Measurements from ENCODE around the gene IFNL4. TPM values are rescaled to one million over a fixed set of nuclear protein-coding genes. Genes with fewer than 3 reads are reported as not detected.

IFNL4 gene
- total and polyA plus RNA-seq, 8 donors, result 0.09 TPM; not detected in 7

DNA sequence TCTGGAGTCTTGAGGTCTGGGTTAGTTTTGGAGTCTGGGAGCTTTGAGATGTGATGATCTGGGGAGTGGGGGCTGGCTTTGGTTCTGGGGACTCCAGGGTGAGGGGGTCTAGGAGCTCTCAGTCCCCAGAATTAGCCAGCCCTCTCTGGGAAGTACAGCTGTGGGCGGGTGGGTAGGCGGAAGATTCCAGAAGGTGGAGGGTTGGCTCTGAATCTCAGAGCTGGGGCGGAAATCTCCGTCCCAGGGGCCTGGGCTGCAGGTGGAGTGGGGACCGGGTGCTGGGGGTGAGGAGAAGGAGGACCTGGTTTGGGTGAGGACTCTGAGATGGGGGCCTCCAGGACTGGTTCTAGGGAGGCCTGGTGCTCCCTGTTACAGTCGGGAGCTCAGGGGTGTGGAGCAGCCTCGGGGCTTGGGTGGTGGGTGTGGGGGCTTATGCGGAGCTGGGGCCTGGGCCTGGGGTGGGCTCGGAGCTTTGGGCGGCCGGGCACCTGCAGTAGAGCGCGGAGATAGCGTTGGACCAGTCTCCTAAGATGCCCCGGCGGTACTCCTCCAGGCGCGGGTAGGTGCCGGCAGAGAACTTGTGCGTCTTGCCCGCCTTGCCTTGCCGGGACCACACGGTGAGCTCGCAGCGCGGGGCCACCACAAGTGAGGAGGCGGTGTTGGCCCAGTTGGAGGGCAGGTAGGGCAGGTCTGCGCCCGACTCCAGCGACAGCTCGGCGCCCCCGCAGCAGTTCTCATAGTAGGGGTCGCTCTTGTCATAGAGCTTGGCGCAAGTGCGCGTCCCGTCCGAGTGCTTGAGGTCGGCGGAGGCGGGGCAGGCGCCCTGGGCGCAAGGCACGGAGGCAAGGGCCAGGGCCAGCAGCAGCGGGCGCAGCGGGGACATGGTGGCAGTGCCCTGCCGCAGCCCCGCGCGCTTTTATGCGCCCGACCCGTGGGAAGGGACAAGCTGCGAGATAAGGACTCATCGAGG is 45.0 kb downstream of the IFNL4 start, which contains the start of gene SYCN:
TSS of gene SYCN (minus strand) at position 892 of the 970 bp plus-strand sequence. CDS start at position 883, 9 bp downstream.
- Histone ChIP-seq H3K9me3 (no peaks in the 10 kb centered on the region), H3K4me3 (peak within 1 kb of the TSS; percentile 41 to 69 (median 56)), H3K27me3 (no peaks in the 10 kb centered on the region), H3K27ac (peak within 1 kb of the TSS; percentile 62 to 89 (median 72)), H3K36me3 (no peaks in the 10 kb centered on the region), H3K4me1 (peaks cover 7 to 15% (median 9%) of the 10 kb centered on the region in 3 donors)
- TF ChIP-seq, protein P1, sequence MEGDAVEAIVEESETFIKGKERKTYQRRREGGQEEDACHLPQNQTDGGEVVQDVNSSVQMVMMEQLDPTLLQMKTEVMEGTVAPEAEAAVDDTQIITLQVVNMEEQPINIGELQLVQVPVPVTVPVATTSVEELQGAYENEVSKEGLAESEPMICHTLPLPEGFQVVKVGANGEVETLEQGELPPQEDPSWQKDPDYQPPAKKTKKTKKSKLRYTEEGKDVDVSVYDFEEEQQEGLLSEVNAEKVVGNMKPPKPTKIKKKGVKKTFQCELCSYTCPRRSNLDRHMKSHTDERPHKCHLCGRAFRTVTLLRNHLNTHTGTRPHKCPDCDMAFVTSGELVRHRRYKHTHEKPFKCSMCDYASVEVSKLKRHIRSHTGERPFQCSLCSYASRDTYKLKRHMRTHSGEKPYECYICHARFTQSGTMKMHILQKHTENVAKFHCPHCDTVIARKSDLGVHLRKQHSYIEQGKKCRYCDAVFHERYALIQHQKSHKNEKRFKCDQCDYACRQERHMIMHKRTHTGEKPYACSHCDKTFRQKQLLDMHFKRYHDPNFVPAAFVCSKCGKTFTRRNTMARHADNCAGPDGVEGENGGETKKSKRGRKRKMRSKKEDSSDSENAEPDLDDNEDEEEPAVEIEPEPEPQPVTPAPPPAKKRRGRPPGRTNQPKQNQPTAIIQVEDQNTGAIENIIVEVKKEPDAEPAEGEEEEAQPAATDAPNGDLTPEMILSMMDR (IDR thresholded peaks at IDR 0.05), result no peak
- peak; percentile 53 to 67 (median 60) for ATAC-seq
- intact Hi-C loops (cut with DNase I), result no loop called here
- peak; percentile 85 to 96 (median 90) for DNase-seq
- no peak for FAIRE-seq
- WGBS, 2 donors, result 15% methylated on average over 53 to 57 of the region's 57 CpGs

DNA sequence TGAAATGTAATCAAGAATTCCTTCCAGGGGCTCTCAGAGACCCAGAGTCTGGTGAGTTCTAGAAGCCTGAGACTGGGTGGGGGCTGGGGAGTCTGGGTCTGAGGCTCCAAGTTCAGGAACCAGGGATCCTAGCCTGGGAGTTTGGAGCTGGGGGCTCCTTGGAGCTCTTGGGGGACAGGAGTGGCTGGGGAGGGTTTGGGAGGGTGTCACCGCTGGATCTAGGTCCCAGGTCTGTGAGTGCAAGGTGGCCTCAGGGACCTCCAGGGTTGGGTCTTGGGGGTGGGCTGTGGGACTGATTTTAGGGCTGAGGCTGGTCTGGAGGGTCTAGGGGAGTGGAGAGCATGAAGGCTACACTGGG is 45.7 kb downstream of the IFNL4 start:
- no peaks in the 10 kb centered on the region for H3K27me3 ChIP-seq
- H3K4me3 ChIP-seq, result peak overlapping the region; percentile 41 to 69 (median 56)
- DNase-seq, result peak in 3 of 6 donors; percentile 31 to 56 (median 41)
- no peaks in the 10 kb centered on the region for H3K9me3 ChIP-seq
- H3K36me3 ChIP-seq, result no peaks in the 10 kb centered on the region
- FAIRE-seq, result no peak
- ATAC-seq, result no peak
- peak overlapping the region; percentile 62 to 89 (median 72) for H3K27ac ChIP-seq
- TF ChIP-seq, protein P1 (IDR thresholded peaks at IDR 0.05), result no peak
- intact Hi-C loops (cut with DNase I), result no loop called here
- WGBS, 2 donors, result 50 to 53% methylated on average over 1 of the region's 1 CpG
- peaks cover 5 to 10% (median 7%) of the 10 kb centered on the region in 3 donors for H3K4me1 ChIP-seq

DNA sequence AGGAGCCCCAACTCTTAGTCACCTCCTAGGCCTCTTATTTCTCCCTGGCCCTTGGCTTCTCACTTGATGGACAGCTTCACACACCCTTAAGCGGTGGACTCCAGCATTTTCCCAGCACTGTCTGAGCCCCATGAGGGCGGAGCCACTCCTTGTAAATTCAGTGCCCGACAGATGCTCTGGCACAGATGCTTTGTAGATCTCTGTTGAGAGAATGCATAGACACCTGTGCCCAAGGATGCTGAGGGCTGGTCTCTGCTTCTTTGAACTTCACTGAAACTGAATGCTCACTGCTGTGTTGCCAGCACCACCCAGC is 47.9 kb downstream of the IFNL4 start:
- ATAC-seq (peak in 2 of 4 donors; percentile 2 to 5), FAIRE-seq (no peak), DNase-seq (peak in 3 of 6 donors; percentile 53 to 68 (median 62))
- Histone ChIP-seq H3K9me3 (no peaks in the 10 kb centered on the region), H3K36me3 (no peaks in the 10 kb centered on the region), H3K4me3 (peak overlapping the region in 3 of 4 donors; percentile 7 to 69 (median 58)), H3K27me3 (no peaks in the 10 kb centered on the region), H3K27ac (peak overlapping the region; percentile 49 to 89 (median 62)), H3K4me1 (peaks cover 7 to 21% (median 11%) of the 10 kb centered on the region in 3 donors)
- intact Hi-C loops (cut with DNase I), result no loop called here
- 38 to 45% methylated on average over 3 of the region's 3 CpGs for WGBS, 2 donors
- TF ChIP-seq, protein P1 (IDR thresholded peaks at IDR 0.05), result no peak

DNA sequence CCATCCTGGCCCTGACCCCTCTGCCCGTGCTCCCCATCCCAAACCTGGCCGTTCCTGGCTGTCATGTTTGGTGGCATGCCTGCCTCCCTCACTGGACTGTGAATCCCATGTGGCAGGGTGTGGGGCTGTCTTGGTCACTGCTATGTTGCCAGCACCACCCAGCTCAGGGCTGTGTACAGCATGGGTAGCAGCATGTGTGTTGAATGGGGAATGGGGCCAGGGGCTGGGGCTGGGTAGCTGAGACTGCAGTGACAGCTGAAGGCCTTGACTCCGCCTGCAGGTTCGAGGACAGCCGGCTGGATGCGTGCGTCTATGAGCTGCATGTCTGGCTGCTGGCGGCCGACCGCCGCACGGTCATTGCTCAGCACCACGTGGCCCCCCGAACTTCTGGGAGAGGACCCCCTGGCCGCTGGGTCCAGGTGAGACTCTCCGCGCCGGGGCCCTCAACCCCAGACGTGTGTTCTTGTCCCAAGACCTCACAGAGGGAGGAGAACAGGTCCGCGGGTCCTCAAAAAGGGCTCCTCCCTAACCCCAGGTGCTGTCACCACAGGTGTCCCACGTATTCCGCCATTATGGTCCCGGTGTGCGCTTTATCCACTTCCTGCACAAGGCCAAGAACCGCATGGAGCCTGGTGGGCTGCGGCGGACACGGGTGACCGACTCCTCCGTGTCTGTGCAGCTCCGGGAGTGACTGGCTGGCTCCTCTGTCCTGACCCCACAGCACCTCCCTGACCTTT is 48.4 kb downstream of the IFNL4 start:
- no peaks in the 10 kb centered on the region for H3K36me3 ChIP-seq
- H3K4me1 ChIP-seq, result peaks cover 7 to 21% (median 8%) of the 10 kb centered on the region in 3 donors
- TF ChIP-seq, protein P1 (IDR thresholded peaks at IDR 0.05), result no peak
- H3K27me3 ChIP-seq, result no peaks in the 10 kb centered on the region
- H3K4me3 ChIP-seq, result peak overlapping the region in 1 of 4 donors; percentile 69
- ATAC-seq (peak; percentile 6 to 30 (median 19)), FAIRE-seq (no peak), DNase-seq (peak; percentile 67 to 92 (median 80))
- H3K27ac ChIP-seq, result peak overlapping the region; percentile 49 to 89 (median 62)
- WGBS, 2 donors, result 32 to 50% methylated on average over 32 of the region's 32 CpGs
- H3K9me3 ChIP-seq, result no peaks in the 10 kb centered on the region
- intact Hi-C loops (cut with DNase I), result no loop called here
